HK-2 (cell line): ENCODE results near the gene RPL38.

ENCODE experiments used
- DNase-seq: peaks from one replicate; pipeline ENCODE4 v3.0.0-alpha.2; 2018; ENCODE audit not compliant: unreplicated experiment

RPL38 gene

DNA sequence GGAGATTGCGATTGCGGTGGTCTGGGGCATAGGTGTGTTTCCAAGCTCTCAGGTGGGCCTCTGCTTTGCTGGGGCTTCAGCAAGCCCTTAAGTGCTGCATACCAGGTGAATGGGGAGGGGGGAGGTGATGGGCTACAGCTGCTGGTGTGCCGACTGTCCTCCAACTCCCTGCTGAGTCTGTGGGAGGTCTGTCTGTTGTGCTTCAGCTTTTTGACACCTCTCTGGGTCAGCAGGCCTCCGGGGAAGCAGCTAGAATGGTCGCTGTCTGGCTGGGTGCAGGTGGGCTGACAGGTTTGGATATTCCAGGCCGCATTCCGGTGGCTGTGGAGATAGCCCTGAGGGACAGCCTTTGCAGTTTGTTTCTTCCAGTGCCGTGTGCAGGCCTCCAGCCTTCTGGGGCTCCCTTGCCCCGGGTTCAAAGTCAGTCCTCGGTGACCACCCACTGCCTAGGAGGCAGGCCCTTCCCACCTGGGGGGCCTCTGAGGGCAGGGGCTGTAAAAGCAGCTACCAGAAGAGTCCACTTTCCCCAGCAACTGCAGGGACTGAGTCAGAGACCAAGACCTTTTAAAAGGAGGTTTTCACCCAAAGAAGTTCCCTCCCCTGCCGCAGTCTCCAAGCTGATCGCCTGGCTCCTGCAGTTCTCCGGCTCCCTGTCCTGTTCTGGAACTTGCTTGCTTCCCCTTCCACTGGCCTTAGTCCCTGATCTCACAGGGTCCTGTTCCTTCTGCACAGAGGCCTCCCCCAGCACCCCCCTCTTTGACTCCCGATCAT lies 7.8 kb downstream of the RPL38 start:
- DNase-seq, result peak; percentile 31

DNA sequence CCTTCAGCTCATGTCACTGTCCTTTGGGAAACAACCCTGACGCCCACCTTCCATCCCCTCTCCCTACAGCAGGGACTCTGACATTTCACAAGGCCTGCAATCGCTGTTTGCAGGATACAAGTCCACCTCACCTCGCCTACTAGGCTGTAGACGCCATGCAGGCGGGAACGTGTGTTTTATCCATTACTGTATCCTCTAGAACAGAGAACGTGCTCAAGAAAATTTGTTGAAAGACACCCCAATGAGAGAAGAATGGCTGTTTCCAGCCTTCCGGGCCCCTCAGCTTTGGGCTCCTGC lies 8.4 kb downstream of the RPL38 start:
- no peak for DNase-seq

DNA sequence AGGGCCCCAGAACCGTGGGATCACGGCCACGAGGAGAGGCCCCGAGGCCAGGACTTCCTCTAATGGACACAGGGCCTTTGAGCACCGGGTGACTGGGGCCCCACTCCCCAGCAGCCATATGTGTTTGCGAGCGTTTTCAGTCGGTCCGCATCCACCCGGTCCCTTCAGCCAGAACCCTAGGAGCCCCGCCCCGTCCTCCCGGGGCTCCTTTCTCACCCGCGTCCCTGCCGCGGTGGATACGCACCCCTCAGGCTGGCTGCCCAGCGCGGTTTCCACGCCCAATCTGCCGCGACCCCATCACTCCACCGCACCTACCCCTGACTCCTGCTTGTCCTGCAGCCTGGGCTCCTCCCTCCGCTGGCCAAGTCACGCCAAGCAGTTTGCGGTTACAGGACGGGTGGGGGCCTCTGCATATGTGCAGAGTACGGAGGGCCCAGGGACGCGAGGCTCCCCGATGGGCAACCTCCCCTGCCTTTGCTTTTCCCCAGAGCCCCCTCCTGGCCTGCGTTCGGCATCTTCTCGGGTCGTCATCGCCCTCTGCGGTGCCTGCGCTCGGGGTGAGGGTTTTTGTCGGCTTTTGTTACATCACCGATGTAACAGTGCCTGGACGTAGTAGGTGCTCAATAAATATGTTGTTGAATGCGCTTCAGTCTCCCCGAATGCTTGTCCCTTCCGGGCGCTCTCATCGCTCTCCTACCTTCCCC lies 8.9 kb downstream of the RPL38 start:
- DNase-seq, result no peak

DNA sequence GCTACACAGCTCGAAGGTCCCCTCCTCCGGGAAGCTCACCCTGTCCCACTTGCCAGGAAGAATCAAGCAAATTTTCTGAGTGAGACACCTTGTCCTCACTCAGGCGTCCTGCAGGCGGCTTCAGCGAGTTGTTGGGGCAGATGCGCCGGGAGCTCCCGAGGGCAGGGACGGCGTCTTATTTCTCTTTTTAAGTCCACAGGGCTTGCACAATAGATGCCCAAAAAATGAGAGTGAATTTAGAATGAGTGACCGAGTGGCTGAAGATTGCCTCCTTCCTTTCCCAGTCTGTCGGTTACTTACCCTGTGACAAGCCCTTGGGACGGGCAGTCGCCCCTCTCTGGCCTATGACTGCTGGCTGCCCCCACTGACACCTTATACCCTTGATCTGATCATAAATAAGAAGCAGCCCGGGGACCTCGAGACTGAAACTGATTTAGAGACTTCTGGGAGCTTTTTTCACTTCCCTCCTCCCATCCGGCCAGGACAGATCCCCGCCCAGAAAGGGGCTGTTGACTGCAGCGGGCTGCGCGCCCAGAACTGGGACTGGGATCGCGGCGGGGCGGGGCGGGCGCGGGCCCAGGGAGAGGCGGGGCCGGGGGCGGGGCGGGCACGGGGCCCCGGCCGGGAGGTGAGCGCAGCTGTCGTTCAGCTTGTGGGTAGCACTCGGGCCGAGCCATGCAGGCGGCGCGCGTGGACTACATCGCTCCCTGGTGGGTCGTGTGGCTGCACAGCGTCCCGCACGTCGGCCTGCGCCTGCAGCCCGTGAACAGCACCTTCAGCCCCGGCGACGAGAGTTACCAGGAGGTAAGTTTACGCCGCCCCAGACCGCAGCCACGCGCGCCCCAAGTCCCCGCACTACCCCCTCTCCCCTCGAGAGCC lies 9.7 kb downstream of the RPL38 start, which contains the start of gene TTYH2:
TSS of gene TTYH2 (plus strand) at position 659 of the 879 bp plus-strand sequence. CDS start at position 676, 17 bp downstream.
- DNase-seq, result peak; percentile 86

DNA sequence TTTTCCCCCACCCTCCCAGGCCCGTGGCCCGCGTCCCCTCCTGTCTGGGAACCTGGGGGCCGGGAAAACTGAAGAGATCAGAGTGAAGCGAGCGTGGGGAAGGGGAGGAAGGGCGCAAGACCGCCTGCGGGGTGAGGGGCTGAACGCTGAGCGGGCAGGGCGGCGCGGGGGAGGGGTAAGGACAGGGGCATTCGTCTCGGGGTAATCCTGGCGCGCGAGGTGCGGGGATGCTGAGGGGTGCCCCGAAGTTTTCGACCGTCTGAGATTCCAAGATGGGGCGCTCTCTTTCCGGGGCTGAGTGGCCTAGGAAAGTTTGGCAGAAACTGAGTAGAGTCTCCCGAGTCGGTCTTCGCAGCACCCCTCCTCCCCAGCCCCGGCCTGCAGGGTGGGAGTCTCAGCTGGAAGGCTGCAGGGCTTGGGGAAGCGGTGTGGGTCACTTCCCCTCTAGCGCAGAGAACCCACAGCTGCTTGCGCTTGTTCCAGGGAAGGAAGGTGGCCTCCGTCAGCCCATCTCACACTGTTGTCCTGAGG lies 10.4 kb downstream of the RPL38 start:
- DNase-seq, result no peak

DNA sequence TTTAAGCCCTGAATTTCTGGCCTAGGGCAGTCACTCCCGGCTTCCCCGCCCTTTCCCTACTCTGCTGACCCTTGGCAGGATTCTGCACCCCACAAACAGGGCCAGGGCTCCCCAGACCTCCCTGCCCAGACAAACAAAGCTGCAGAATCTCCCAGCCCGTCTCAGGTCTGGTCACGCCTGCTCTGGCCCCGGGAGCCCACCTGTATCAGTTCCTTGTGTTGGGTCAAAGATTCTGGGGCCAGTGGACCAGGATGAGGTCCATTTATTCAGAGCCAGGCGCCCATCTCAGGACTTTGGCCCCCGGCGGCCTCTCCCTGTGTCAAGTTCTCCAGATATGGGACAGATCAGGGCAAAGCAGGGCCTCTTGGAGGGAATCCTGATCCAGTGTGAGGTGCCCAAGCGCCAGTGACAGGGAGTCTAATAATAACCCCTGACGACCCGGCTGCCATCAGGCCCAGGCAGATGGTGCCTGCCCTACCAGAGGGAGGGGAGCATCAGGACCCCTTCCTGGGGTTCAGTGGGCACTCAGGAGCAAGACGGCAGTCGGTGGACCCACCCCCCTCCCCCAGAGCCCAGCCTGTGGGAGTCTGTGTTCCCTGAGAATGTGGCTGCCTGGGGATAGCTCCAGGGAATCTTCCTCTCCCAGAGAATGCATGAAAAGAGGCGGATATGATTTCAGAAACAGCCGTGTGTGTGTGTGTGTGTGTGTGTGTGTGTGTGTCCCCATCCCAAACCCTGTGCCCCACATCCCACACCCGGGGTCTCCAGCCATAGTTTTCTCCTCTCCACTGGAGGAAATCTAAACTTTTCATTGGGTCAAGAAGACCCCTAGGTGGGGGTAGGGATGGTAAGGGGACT lies 11.2 kb downstream of the RPL38 start:
- DNase-seq, result no peak

- DNase-seq, result no peak
Measured at GRCh38 chr17:74215342-74215727, 11.9 kb downstream of the RPL38 start.

- DNase-seq, result no peak
Measured at GRCh38 chr17:74216505-74216904, 13.0 kb downstream of the RPL38 start.

DNA sequence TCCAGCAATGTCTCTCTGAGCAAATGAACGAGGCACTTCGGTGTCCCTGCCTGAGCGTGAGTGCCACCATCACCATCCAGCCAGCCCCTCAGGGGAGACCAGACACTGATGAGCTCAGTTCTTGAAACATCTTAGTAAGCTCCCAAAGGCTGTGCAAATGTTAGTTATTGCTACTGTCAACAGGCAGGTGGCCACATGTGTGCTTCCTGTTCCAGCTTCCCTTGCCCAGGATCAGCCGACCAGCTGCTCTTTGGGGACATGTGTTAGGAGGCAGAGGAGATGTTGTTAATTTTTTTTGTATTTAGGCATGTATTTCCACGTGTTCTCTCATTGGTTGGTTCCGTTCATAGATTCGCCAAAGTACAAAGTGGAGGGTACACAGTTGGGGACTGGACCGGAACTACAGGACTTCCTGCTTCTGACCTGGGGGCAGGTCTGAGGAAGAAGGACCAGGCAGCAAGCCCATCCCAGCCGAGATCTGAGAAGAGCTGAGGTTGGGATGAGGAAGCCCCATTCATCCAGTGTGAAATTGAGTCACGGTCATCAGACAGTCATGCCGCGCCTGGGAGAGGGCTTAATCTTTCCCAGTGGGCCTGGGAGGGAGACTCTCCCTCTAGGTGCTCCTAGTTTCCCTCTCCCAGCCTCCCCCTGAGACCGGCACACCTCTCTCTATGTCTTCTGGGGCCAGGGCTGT lies 13.7 kb downstream of the RPL38 start:
- DNase-seq, result no peak

DNA sequence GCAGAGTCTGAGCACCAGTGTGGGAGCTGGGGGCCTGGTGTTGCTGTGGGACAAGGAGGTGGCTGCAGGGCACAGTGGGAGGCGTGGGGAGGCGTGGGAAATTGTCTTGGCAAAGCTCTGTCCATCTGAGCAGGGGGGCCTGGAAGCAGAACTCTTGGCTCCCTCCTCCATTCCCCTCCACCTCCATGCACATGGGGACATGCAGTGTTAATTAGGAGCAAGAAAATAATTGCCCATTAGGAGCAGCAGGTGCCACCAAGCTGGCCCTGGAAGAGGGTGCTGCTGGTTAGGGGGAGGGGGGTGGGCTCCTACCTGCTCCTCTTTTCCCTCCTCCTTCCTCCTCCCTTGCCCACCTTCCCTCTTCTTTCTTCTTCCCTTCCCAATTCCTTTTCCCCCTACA lies 14.4 kb downstream of the RPL38 start:
- DNase-seq, result no peak

- DNase-seq, result no peak
Measured at GRCh38 chr17:74218436-74218835, 15.0 kb downstream of the RPL38 start.

DNA sequence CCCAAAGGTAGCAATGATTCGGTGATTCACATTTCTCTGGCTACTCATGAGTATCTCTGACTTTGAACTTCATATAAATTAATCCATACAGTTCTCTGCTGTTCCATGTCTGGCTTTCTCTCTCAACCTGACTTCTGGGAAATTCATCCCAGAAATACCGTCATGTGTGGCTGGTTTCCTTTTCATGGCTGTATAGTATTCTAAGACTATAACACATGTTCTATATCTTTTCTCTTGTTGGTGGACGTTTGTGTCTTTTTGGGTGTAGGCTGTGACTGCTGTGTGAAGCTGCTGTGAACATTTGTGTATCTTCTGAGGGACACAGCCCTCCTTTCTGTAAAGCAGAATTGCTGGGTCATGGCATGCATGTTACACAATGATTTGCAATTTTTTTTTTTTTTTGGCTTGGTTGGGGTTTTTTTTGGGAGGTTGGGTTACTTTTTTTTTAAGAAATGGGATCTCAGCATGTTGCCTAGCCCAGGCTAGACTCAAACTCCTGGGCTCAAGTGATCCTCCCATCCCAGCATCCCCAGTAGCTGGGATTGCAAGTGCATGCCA lies 16.2 kb downstream of the RPL38 start:
- DNase-seq, result no peak

DNA sequence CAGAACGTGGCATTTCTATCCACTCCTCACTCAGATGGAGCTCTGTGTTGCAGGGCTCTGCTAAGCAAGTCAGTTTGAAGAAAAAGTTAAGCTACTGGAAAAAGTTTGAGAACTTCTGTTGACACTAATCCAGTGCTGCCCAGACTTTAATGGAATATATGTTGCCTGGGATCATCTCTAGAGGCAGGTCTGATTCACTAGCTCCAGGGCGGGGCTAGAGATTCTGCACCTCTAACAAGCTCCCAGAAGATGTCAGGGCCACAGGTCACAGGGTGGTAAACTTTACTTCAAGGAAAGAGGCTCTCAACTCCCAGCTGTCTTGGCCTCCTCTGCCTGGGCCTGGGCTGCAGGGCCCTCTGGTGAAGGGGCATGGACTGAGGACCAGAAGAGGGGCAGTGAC lies 16.7 kb downstream of the RPL38 start:
- no peak for DNase-seq

GRCh38 chr17:74220946-74221818 lies 17.7 kb downstream of the RPL38 start:
- DNase-seq, result no peak

DNA sequence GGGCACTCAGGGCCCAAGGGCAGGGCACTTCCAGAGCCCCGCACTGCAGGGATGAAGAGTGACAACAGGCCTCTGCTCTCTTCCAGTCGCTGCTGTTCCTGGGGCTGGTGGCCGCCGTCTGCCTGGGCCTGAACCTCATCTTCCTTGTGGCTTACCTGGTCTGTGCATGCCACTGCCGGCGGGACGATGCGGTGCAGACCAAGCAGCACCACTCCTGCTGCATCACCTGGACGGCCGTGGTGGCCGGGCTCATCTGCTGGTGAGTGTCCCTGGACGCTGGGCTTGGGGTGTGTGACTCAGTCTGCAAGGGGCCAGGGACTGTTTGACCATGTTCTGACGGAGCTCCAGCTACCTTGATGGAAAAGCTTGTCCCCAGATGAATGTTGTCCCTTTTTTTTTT lies 18.9 kb downstream of the RPL38 start:
- DNase-seq, result no peak

GRCh38 chr17:74223901-74224300 lies 20.4 kb downstream of the RPL38 start:
- no peak for DNase-seq

- no peak for DNase-seq
Measured at GRCh38 chr17:74224959-74225725, 21.7 kb downstream of the RPL38 start.

DNA sequence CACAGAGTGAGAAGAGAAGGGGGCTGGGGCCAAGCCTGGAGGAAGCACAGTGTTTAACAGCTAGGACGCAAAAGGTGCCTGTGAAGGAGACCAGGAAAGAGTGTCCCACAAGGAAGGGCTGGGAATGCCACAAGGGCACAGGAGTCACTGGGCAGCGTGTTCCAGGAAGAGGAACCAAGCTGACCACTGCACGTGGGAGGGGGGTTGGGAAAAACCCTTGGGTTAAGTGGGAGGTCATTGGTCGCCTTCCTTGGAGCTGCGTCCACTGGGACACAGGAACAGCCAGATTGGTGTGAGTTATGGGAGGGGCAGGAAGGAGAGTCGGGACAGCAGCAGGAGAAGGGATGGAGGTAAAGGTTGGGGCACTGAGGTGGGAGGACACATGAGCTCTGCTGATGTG lies 22.8 kb downstream of the RPL38 start:
- no peak for DNase-seq
